Diencephalon (tissue), 1 donor: ENCODE measurements around the gene CCL7. TPM values are rescaled to one million over a fixed set of nuclear protein-coding genes. Genes with fewer than 3 reads are reported as not detected.

Source experiments
- total RNA-seq: library from RNA; depleted of rRNA; stranded (reverse); fragments of >200 nt; gene quantifications from one replicate; pipeline ENCODE4 v1.2.3, GENCODE V29; 2014

Gene CCL7
- total RNA-seq = not detected

GRCh38 chr17:34269969-34270368 lies at the start of gene CCL7:
CCL7 (plus strand) TSS chr17:34270221; CDS start chr17:34270291, 70 bp downstream.

GRCh38 chr17:34254651-34255380 lies 15.2 kb upstream of the CCL7 start, which contains the start of gene CCL2:
CCL2 (plus strand) TSS chr17:34255285; CDS start chr17:34255350, 65 bp downstream.

GRCh38 chr17:34285286-34285792 lies 15.3 kb downstream of the CCL7 start, which contains the start of gene CCL11:
CCL11 (plus strand) TSS chr17:34285742; CDS start chr17:34285809, 67 bp downstream.

GRCh38 chr17:34319039-34319483 lies 49.0 kb downstream of the CCL7 start, which contains the start of gene CCL8:
CCL8 (plus strand) TSS chr17:34319435; CDS start chr17:34319502, 67 bp downstream.

Other genes starting within 250 kb of the CCL7 start
- gene CCL2, start 14.9 kb upstream of the CCL7 start, total RNA-seq = 4.8 TPM
- not detected for gene CCL11, start 15.5 kb downstream of the CCL7 start, total RNA-seq
- not detected for gene CCL8, start 49.2 kb downstream of the CCL7 start, total RNA-seq
- gene CCL13, start 86.3 kb downstream of the CCL7 start, total RNA-seq = not detected
- gene CCL1, start 93.0 kb downstream of the CCL7 start, total RNA-seq = not detected